HG03460 (cell line): Measurements from ENCODE around the gene RNLS.

Source experiments
- ATAC-seq: cut with Tn5 transposase; IDR thresholded peaks from one replicate; pipeline ENCODE4 v1.9.1; 2021; ENCODE audit not compliant: unreplicated experiment

Gene RNLS

GRCh38 chr10:88582806-88583583 is at the start of gene RNLS:
TSS of gene RNLS (minus strand) at chr10:88583318.
- ATAC-seq, result peak; percentile 82

GRCh38 chr10:88624840-88625239 is 41.7 kb upstream of the RNLS start:
- no peak for ATAC-seq

DNA sequence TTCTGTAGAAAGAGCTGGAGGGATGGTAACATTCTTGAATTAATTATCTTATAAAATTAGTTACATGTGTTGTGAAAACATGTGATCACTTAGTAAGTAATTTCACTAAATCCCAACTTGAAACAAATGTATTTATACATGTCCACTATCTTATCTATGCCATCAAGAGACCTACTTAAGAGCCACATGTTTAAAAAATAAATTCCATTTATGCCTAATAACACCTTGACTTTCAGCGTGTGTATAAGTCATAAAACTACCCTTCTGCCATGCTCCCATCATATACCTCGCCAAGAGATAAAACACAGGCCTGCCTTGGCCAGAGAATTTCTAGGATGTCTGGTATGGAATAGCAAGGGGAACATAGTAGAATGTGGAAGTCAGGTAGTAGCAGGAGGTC is 40.7 kb upstream of the RNLS start:
- no peak for ATAC-seq

GRCh38 chr10:88620441-88620840 is 37.3 kb upstream of the RNLS start:
- no peak for ATAC-seq

DNA sequence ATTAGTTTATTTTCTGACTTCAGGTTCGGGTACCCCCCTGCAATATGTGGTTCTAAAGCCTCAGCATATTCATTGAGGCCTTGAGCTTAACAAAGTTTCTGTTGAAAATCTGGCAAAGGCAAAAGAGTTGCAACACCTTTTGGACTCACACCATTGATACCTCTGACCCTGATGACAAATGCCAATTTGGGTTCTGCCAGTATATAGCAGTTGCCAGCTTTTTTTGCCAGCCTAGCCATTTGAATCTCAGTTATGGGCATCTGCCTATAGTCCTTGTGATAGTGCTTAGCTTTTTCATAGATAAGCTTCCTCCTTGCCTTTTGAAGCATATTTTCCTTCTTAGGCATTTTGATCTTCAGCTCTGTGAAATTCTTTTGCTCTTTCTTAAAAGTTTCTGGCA is 35.4 kb upstream of the RNLS start:
- no peak for ATAC-seq

- no peak for ATAC-seq
Measured at GRCh38 chr10:88617772-88618300, 34.7 kb upstream of the RNLS start.

GRCh38 chr10:88616250-88616977 is 33.3 kb upstream of the RNLS start:
- no peak for ATAC-seq

GRCh38 chr10:88608780-88609179 is 25.7 kb upstream of the RNLS start:
- ATAC-seq, result no peak

DNA sequence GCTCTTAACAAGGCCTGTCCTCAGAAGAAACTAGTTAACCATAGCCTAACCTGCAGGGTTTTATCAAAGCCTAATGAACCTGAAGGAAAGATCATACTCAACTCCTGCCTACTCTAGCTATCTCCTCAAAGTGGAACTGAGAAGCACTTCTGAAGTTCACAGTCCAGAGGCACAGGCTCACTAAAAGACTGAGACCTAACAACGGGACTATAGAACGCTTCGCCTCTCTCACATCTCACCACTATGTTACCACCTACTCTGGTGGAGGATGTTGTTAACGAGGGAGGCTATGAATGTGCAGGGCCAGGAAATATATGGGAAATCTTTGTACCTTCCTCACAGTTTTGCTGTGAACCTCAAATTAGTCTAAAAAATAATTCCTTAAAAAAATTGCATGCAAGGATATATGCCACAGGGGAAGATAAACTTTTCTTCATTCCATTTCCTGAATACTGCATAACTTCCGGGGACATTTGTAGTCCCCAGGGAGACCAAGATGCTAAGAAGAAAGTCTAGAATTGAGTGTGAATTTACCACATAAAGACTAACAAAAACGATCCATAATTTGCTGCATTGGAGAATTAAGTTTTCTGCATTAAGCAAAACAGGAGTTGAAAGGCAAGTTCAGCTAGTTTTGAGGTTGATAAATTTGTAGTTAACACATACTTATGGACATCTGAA is 25.1 kb upstream of the RNLS start:
- no peak for ATAC-seq

GRCh38 chr10:88598055-88598454 is 14.9 kb upstream of the RNLS start:
- ATAC-seq, result peak; percentile 86

- ATAC-seq, result no peak
Measured at GRCh38 chr10:88594482-88594881, 11.4 kb upstream of the RNLS start.

DNA sequence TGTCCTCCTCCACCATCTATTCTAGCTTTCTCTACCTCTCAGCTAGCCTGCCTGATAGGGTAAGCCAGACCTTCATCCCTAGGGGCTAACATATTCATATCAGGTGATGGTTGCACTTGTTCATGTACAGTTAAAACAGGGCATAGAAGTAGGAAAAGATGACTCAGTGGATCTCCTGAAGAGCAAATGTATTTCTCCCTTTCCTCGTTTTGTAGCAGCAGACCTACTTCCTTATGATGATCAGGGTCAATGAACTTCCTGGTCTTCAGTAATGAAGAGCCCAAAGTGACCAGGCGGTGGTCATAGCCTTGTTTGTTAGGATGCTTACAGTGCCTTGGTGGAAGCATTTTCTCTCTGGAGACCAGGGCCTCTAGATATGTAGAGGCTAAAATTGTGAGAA is 9.8 kb upstream of the RNLS start:
- no peak for ATAC-seq

- ATAC-seq, result no peak
Measured at GRCh38 chr10:88592381-88592780, 9.3 kb upstream of the RNLS start.

- ATAC-seq, result no peak
Measured at GRCh38 chr10:88586462-88586861, 3.3 kb upstream of the RNLS start, which contains the start of gene LIPJ. TSS of gene LIPJ (plus strand) at chr10:88586762. CDS start at chr10:88590688, 3,926 bp downstream.

DNA sequence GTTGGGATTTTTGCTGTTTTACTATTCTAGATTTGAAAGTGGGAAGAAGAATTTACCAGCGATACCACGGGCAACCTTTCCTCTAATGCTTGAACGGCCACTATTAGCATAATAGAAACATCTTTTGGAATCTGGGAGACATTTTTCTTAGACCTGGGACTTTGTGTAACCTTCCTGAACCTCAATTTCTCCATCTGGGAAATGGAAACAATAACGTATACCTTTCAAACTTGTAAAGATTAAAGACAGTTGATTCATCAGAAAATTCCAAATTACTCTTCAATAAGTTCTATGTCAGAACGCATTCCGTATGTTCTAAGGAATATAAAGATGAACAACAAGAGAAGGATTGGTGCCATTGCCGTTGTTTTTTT is 453 bp upstream of the RNLS start:
- no peak for ATAC-seq

DNA sequence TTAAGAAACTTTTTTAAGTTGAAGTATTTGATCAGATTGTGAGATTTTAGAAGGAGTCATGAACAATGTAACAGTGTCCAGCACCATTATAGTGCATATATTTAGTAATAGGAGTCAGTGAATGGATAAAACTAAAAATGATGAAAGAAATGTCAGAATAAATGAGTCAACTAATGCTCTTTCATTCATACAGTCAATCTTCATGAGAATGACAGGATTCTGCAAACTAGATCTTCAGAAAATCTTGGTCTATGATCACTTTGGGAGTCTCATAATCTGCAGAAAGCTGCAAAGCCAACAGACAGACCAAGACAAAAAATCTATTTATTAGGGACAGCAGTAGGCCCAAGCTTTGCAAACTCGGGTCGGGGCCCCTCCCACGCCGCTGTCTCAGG is 710 bp downstream of the RNLS start:
- ATAC-seq, result no peak

DNA sequence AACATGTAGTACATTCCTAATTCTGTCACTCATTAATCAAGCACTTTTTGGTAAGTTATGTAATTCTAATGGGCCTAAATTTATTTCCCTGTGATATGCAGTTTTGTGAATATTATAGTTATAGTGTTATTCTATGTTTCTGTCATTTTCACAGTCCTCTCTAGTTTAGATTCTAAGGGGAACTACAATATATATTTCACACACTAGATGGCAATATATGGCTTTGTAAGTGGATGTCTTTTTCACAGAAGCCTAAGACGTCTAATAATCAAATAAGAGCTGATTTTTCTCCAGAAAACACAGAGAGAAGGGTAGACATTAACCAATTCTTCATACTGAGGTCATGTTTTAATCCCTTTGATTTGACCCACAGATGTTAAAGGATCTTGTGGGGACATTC is 18.0 kb downstream of the RNLS start:
- no peak for ATAC-seq

GRCh38 chr10:88562152-88562551 is 21.0 kb downstream of the RNLS start:
- no peak for ATAC-seq

DNA sequence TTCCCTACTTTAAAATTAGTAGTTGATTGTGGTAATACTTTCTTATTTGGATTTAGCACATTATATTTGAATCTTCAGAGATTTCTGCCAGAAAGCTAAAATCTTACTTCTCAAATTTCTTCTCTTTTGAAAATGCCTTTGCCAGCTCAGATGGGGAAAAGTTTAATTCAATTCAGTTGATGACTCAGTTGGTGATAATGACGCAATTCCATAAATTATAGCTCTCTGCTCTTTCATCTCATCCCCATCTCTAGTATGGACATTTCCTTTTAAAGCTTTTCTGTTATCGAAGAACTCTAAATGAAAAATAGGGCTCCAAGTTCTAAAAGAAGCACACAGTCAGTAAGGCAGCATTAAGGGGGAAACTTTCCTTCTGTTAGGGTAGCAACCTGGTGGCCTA is 25.5 kb downstream of the RNLS start:
- ATAC-seq, result no peak

- no peak for ATAC-seq
Measured at GRCh38 chr10:88557256-88557655, 25.9 kb downstream of the RNLS start.

GRCh38 chr10:88555190-88555908 is 27.8 kb downstream of the RNLS start:
- no peak for ATAC-seq
